ENCODE results near the gene GJD3.

- TF ChIP-seq POLR2A (IDR thresholded peaks at IDR 0.05; ENCODE audit: low read length) (no peak), GATA1 (IDR thresholded peaks at IDR 0.05; ENCODE audit: low read depth, low read length) (no peak)
Measured at GRCh38 chr17:40373324-40373723, 8.8 kb upstream of the GJD3 start.

Data from erythroblast (primary cell).